NCI-H146 treated with DMSO at 0.1 percent for 48 hours (cell line): ENCODE results near the gene CD81.
"Not testable (repeated sequence)": the region's sequence is repeated elsewhere in the genome, so short reads cannot be mapped to it uniquely, and the experiment has no call there.

Experiments used
- DNase-seq: peaks from one replicate; lab custom pipeline; 2025; ENCODE audit not compliant: unreplicated experiment; lab: John Stamatoyannopoulos, UW

CD81 gene

DNA sequence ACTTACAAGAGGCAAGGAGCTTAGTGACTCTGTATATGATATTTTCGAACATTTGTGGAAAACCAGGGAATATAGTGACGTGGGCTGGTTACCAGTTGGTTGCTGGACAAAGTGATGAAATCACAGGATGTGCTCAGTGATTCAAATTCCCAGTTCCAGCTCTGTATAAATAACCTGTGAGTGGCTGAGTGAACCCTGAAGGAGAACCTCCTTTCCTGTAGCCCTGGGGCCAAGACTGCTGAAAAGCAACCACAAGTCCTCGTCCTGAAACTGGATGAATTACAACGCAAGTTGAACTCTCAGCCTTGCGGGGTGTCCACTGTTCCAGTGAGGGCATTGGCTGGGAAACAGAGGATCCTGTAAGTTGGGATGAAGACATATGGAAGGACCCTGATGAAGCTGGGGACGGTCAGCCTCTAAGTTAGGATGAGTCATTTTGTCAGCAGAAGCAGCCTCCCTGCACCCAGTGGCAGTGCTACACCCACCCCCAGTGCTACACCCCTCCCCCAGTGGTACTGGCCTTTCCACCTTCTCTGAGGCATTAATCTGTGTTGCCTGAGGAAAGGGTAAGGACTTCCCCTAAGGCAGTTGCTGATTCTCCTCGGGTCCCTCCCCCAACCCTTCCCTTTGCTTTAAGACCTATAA is 22.0 kb upstream of the CD81 start:
- DNase-seq, result no peak

DNA sequence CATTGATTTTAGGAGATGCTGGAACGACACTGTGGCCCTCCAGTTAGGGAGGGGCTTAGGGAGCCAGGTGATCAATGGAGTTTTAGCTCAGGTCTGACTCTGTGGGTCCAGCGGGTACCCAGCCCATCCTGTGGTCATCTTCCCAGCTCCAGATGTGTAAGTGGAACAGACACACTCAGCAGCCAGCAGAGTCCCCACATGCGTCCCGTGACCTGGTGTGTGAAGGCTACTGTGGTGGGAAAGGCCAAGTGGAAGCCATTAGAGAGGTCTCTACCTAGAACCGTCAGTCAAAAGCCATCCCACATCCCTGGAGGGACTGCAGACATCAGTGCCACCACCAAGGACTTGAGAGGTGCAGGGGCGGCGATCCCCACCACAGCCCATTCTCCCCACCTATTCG is 19.9 kb upstream of the CD81 start:
- DNase-seq, result no peak

DNA sequence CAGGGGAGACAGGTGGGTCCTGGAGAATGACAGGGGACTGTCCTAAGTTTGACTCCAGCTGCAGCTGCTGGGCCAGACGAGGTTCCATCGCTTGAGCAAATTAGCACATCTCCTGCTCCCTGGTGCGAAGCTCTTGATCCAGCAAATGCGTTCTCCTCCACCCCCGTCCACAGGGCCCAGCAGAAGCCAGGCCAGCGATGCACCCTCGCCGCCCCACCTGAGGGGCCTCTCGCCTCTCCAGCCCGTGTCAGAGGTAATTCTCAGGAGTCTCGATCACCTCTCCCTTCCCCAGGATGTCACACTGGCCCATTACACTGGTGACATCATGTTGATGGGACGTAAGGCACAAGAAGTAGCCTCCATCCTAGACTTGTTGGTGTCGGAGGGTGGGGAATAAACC is 19.5 kb upstream of the CD81 start:
- not testable (repeated sequence) for DNase-seq

DNA sequence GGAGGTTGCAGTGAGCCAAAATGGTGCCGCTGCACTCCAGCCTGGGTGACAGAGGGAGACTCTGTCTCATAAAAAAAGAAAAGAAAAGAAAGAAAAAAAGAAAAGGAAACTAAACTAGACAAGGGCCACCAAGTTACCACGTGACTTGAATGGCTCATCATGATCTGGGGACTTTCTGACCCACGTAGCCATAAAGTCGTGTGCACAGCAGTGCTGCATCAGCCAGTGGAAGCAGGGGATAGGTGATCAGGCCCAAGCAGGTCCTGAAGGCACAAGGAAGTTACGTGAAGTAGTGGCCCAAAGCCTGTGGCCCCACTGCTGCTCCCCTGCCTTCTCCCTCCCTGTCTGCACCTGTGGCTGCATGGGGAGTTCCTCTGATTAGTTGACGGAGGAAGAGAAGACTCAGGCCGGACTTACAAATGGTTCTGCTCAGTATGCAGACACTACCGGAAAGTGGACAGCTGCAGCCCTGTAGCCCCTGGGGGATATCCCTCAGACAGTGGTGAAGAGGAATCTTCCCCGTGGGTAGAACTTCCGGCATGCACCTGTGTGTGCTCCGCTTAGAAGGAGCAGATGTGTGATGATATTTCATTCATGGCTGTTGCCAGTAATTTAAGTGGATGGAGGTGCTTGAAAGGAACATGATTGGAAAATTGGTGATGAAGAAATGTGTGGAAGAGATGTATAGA is 18.2 kb upstream of the CD81 start:
- no peak for DNase-seq

DNA sequence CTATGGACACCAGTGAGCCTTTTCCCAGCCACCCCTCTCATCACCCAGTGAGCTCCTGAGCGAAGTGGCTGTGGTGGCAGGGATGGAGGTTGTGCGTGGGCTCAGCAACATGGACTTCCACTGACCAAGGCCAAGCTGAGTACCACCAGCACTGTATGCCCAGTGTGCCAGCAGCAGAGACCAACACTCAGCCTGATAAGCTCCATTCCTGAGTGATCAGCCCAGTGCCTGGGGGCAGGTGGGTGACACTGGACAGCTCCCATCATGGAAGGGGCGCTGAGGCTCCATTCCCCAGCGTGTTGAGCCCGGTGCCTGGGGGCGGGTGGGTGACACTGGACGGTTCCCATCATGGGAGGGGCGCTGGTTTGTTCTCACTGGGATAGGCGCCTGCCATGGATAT is 17.6 kb upstream of the CD81 start:
- no peak for DNase-seq

DNA sequence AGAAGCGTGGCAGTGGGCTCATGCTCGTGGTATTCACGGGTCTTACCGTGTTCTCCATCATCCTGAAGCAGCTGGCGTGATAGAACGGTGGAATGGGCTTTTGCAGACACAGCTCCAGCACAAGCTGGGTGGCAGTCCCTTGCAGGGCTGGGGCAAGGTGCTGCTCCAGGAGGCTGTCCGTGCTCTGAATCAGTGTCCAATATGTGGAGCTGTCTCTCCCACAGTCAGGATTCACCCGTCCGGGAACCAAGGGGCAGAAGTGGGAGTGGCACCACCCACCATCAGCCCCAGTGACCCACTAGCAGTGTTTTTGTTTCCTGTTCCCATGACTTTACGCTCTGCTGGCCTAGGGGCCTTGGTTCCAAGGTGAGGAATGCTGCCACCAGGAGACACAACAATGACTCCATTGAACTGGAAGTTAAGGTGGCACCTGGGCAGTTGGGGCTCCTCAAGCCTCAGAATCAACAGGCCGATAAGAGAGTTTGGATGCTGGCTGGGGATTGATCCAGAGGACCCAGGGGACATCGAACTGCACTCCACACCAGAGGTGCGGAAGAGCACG is 16.9 kb upstream of the CD81 start:
- no peak for DNase-seq

DNA sequence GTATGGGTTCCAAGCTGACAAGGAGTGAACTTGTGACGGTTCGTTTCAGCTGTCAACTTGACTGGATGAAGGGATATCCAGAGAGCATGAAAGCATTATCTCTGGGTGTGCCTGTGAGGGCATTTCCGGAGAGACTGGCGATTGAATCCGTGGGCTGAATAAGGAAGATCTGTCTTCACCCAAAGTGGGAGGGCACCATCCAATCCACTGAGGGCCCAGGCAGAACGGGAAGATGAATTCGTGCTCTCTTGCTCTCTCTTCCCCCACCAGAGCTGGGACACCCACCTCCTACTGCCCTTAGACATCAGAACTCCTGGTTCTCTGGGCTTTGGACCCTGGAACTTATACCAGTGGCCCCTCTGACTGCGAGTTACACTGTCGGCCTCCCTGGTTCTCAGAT is 15.5 kb upstream of the CD81 start:
- no peak for DNase-seq

- no peak for DNase-seq
Observed at GRCh38 chr11:2362414-2362813, 14.7 kb upstream of the CD81 start.

DNA sequence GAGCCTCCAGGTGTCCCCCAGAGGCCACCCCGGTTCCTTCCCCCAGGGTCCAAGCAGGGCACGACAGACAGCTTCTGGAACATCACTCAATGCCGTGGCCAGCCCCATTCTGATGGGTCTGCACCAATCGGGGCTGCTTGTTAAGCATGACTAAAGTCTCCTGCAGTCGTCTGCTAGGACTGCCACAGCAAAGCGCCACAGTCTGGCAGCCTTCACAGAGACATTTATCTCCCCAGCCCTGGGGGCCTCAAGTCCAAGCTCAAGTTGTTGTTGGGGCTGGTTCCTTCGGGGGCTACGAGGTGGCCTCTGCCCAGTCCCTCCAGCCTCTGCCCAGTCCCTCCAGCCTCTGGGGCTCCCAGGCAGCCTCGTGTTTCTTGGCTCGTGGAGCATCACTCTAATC is 14.0 kb upstream of the CD81 start:
- no peak for DNase-seq

GRCh38 chr11:2363577-2364370 is 13.3 kb upstream of the CD81 start:
- no peak for DNase-seq

- not testable (repeated sequence) for DNase-seq
Observed at GRCh38 chr11:2364386-2364785, 12.7 kb upstream of the CD81 start.

- no peak for DNase-seq
Observed at GRCh38 chr11:2365571-2366210, 11.4 kb upstream of the CD81 start.

DNA sequence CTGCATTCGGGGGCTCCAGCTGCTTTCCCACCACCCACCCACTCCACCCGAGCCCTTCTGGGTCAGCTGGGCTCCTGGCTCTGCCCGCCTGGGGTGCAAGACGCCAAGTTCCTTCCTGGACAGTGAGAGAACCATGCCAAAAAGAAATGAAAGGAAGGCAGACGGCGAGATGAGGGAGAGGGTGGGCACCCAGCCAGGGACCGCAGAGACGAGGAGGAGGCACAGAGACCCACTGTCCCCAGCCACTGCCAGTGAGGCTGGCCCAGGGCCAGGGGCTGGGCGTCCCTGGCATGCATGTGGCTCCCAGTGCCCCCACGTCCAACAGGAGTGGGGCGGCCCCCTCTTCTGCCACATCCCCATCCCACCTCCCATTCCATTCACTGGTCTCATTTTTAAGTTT is 10.8 kb upstream of the CD81 start:
- DNase-seq, result no peak

- DNase-seq, result no peak
Observed at GRCh38 chr11:2366733-2367132, 10.4 kb upstream of the CD81 start.

DNA sequence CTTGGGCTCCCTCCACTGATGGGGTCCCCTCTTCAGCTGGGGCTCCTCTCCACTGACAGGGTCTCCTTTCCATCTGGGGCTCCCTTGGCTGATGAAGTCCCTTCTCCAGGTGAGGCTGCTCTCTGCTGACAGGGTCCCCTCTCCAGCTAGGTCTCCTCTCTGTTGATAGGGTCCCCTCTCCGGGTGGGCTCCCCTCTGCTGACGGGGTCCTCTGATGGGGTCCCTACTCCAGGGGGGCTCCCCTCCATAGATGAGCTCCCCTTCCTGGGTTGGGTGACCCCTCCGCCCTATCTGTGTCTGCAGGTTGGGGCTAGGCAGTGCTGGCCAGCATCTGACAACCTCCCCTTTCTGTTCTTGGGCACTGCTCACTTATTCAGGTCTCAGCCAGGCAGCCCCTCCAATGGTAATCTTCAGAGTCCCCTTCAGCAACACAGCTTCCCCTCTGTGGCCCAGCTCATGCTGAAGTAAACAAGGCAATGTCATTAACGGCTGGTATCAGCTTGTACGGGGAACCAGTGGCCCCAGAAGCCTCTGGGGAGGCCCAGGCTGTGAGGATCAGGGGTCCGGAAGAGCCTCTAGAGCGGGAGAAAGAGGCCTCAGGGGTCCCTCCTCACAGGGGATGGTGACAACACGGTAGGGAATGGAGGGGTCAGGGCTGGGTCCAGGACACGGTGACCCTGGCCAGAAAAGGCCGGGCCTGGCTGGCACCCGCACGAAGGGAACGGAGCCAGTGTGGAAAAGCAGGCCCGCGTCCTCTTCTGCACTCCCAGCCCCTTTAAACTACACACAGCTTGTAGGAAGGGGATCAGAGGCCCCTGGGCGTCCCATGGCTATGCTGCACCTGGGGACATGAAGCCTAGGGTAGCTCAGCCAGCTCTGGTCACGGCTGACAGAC is 9.6 kb upstream of the CD81 start:
- DNase-seq, result no peak

GRCh38 chr11:2368178-2368850 is 8.8 kb upstream of the CD81 start:
- no peak for DNase-seq

GRCh38 chr11:2368851-2369180 is 8.3 kb upstream of the CD81 start:
- no peak for DNase-seq

DNA sequence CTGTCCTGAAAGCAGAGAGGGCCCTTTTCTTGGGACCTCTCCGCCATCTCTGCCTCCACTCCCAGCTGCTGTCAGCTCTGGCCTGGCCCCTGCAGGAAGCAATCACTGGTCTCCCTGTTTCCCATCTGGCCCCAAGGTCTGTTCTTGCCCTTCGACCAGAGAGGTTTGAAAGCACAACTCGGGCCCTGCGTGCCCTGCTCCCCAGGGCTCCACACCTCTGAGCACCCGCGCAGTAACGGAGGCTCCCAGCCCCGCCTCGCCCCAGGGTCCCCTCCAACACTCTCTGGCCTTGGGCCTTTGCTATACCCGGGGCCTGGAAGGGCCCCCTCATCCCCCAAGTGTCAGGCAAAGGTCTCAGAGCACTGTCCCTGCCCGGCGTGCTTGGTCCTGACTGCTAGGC is 7.8 kb upstream of the CD81 start:
- DNase-seq, result no peak

GRCh38 chr11:2369896-2370295 is 7.2 kb upstream of the CD81 start:
- no peak for DNase-seq
